Common myeloid progenitor, CD34-positive (primary cell): Measurements from ENCODE around the gene ANAPC13.

Source experiments
- CTCF ChIA-PET: fragments of 350-600 bp; sonication (Branson Sonifier 250); formaldehyde crosslinking; loops from one replicate; lab custom pipeline; 2021; ENCODE audit warnings: antibody characterized with exemption; lab: Charles Lee
- POLR2A ChIA-PET: fragments of 350-600 bp; sonication (Branson Sonifier 250); formaldehyde crosslinking; loops from one replicate; lab custom pipeline; 2021; ENCODE audit warnings: antibody characterized with exemption; lab: Charles Lee
- DNase-seq, 3 donors: peaks; one replicate each; pipeline versions ENCODE4 v3.0.0 to v3.0.0-alpha.2; 2013
- H3K27ac ChIP-seq, 2 experiments: 1 replicate in 1 of 2; 2 replicates in 1 of 2; pipeline ENCODE4 v1.7.0; 2013; ENCODE audit warnings: inconsistent platforms in 2 of 2, low read length in 2 of 2, mild to moderate bottlenecking in 2 of 2, low read depth in 1 of 2, moderate library complexity in 1 of 2; ENCODE audit not compliant: severe bottlenecking in 2 of 2, insufficient read depth in 1 of 2, poor library complexity in 1 of 2
- H3K27me3 ChIP-seq, 5 experiments: replicated peaks in 2 of 5; 1 replicate in 3 of 5; 2 replicates in 2 of 5; pipeline versions ENCODE4 v1.6.1 to v1.7.0; 2013; ENCODE audit warnings: low read length in 4 of 5, mild to moderate bottlenecking in 2 of 5, moderate library complexity in 2 of 5, inconsistent platforms in 1 of 5; ENCODE audit not compliant: insufficient read depth in 5 of 5, control insufficient read depth in 4 of 5
- H3K36me3 ChIP-seq, 4 experiments: 1 replicate in 2 of 4; 2 replicates in 2 of 4; pipeline versions ENCODE4 v1.6.1 to v1.7.0; 2013; ENCODE audit warnings: low read length in 3 of 4, control low read depth in 1 of 4, mild to moderate bottlenecking in 1 of 4; ENCODE audit not compliant: control insufficient read depth in 4 of 4, insufficient read depth in 4 of 4
- H3K4me1 ChIP-seq, 4 experiments: 1 replicate in 3 of 4; 2 replicates in 1 of 4; pipeline versions ENCODE4 v1.6.1 to v1.7.1; 2013; ENCODE audit warnings: low read length in 3 of 4, mild to moderate bottlenecking in 3 of 4, control low read depth in 1 of 4, inconsistent platforms in 1 of 4, moderate library complexity in 1 of 4; ENCODE audit not compliant: control insufficient read depth in 4 of 4, insufficient read depth in 4 of 4; ENCODE audit errors: control extremely low read depth in 1 of 4
- H3K4me3 ChIP-seq, 7 experiments: 1 replicate in 4 of 7; 2 replicates in 3 of 7; pipeline versions ENCODE4 v1.5.1 to v1.7.0; 2013; ENCODE audit warnings: mild to moderate bottlenecking in 7 of 7, low read length in 6 of 7, moderate library complexity in 6 of 7, inconsistent platforms in 2 of 7, low read depth in 2 of 7, control low read depth in 1 of 7; ENCODE audit not compliant: insufficient read depth in 4 of 7, control insufficient read depth in 1 of 7; ENCODE audit errors: extremely low read depth in 1 of 7
- H3K9me3 ChIP-seq, 5 experiments: 1 replicate in 4 of 5; 2 replicates in 1 of 5; pipeline versions ENCODE4 v1.6.1 to v1.7.1; 2013; ENCODE audit warnings: low read length in 4 of 5, mild to moderate bottlenecking in 2 of 5, inconsistent platforms in 1 of 5, low read depth in 1 of 5, moderate library complexity in 1 of 5; ENCODE audit not compliant: control insufficient read depth in 4 of 5, insufficient read depth in 2 of 5; ENCODE audit errors: control extremely low read depth in 1 of 5
- WGBS: methylation state at CpG from one replicate; pipeline ENCODE4 v1.1.5; 2013; ENCODE audit not compliant: insufficient coverage; 5-methylcytosine and 5-hydroxymethylcytosine counted together

ANAPC13 gene

DNA sequence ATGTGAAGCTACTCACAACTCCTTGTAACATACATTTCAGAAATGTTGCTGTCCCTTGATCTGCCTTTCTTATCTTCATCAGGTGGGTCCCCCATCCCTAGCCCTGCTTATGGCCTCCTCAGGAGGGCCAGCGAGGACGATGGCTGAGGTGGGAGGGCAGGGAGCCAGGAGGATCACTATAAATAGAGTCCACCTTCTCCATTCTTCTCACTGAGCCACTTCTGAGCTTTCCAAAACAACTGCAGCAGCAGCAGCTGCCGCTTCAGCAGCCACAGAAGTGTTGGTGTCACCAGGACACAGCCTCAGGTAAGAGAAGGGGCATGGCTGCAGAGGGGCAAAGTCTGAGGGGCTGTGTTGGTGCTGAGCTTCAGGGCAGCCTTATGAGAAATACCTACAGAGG is 53.5 kb downstream of the ANAPC13 start:
- Histone ChIP-seq H3K9me3 (no peaks in the 10 kb centered on the region), H3K27ac (no peak overlapping the region), H3K36me3 (no peaks in the 10 kb centered on the region), H3K4me3 (no peak overlapping the region), H3K4me1 (no peaks in the 10 kb centered on the region), H3K27me3 (peaks cover 0 to 12% (median 0%) of the 10 kb centered on the region in 5 experiments)
- DNase-seq, result no peak
- WGBS, result 100% methylated on average over 1 of the region's 3 CpGs
- POLR2A ChIA-PET, result no interaction called here
- CTCF ChIA-PET, result interaction anchor here (0.7 to 1.4 kb wide), 5 partner anchors 9 to 42 kb away, joined by 3 to 4 read pairs (median 3); no protein-coding TSS in a partner anchor

DNA sequence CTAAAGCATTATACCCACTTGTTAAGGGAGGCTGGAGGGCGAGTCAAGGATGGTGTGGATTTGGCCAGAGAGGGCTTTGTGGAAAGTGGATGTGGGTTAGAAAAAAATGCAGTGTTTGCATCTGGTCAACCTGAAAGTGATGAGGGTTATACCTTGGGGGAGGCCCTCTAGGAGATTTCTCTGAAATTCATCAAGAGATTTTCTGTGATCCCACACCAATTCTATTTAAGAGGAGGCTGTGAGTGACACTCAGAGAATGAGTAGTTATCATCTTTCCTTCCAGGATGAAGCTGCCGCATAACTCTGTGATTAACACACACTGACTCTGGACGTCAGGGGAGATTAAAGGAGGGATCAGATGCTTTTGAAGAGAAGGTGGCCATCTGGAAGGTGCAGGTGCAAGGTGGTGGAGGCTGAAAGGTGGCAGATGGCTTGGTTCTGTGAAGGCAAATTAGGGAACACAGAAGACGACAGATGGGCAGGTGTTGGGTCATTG is 54.8 kb downstream of the ANAPC13 start:
- peaks cover 0 to 12% (median 0%) of the 10 kb centered on the region in 5 experiments for H3K27me3 ChIP-seq
- 100% methylated on average over 2 of the region's 4 CpGs for whole genome bisulfite sequencing
- POLR2A ChIA-PET, result no interaction called here
- no peaks in the 10 kb centered on the region for H3K36me3 ChIP-seq
- H3K4me3 ChIP-seq, result no peak overlapping the region
- H3K4me1 ChIP-seq, result no peaks in the 10 kb centered on the region
- H3K27ac ChIP-seq, result no peak overlapping the region
- no peaks in the 10 kb centered on the region for H3K9me3 ChIP-seq
- CTCF ChIA-PET, result interaction anchor here (1.5 kb wide), 1 partner anchor 122 kb away, joined by 4 read pairs; no protein-coding TSS in a partner anchor
- DNase-seq, result no peak

DNA sequence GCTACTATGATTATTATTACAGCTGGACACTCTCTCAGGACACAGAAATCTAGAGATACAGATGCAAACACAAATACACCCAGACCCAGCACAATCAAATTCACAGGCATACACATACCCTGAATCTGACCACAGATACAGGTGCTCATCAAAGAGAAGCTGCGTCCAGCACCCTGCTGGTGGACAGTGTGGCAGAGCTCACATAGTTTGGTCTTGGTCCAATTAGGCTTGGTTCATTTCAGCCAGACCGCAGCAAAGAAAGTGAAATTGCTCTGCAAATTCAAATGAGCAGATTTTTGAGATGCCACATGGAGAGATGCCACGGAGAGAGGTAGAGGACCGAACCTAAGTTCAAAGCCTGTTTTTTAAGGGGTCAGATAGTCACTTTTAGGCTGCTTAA is 55.6 kb downstream of the ANAPC13 start:
- DNase-seq, result no peak
- POLR2A ChIA-PET, result no interaction called here
- no peaks in the 10 kb centered on the region for H3K4me1 ChIP-seq
- H3K9me3 ChIP-seq, result no peaks in the 10 kb centered on the region
- no peak overlapping the region for H3K27ac ChIP-seq
- no peaks in the 10 kb centered on the region for H3K36me3 ChIP-seq
- 100% methylated on average over 3 of the region's 4 CpGs for WGBS
- CTCF ChIA-PET, result interaction anchor here (1.5 kb wide), 1 partner anchor 121 kb away, joined by 4 read pairs; no protein-coding TSS in a partner anchor
- H3K27me3 ChIP-seq, result peaks cover 0 to 12% (median 0%) of the 10 kb centered on the region in 5 experiments
- H3K4me3 ChIP-seq, result no peak overlapping the region

DNA sequence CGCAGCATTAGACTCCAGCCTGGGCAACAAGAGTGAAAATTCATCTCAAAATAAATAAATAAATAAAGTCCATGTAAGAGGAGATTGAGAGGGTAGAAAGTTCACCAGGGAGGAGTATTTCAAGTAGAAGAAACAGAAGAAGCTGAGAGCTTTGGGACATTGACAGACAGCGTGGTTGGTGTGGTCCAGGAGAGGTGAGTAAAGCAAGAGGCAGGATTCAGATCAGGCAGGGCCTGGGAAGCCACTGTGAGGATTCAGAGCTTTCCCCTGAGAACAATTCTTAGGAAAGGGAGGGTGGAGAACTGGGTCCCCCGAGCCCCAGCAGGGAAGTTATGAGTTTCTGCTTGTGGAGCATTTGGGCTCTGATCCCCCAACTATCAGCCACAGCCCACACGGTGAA is 57.4 kb downstream of the ANAPC13 start:
- peaks cover 0 to 12% (median 0%) of the 10 kb centered on the region in 5 experiments for H3K27me3 ChIP-seq
- no peak overlapping the region for H3K27ac ChIP-seq
- POLR2A ChIA-PET, result no interaction called here
- CTCF ChIA-PET, result interaction anchor here (0.7 kb wide), 1 partner anchor 169 kb away, joined by 3 read pairs; no protein-coding TSS in a partner anchor
- no peaks in the 10 kb centered on the region for H3K9me3 ChIP-seq
- H3K4me3 ChIP-seq, result no peak overlapping the region
- H3K4me1 ChIP-seq, result no peaks in the 10 kb centered on the region
- WGBS, result 100% methylated on average over 3 of the region's 4 CpGs
- DNase-seq, result no peak
- no peaks in the 10 kb centered on the region for H3K36me3 ChIP-seq
